CD4-positive, alpha-beta memory T cell (primary cell): ENCODE data around the gene MAP1B. TPM values are rescaled to one million over a fixed set of nuclear protein-coding genes. Genes with fewer than 3 reads are reported as not detected.
A peak's percentile ranks its signal among the peaks of the same experiment; 100 is the strongest.

Source experiments
- CTCF ChIA-PET: fragments of 350-600 bp; sonication (Branson Sonifier 250); formaldehyde crosslinking; loops from one replicate; lab custom pipeline; 2021; ENCODE audit warnings: inconsistent platforms; ENCODE audit not compliant: partially characterized antibody; lab: Charles Lee
- POLR2A ChIA-PET: fragments of 350-600 bp; sonication (Branson Sonifier 250); formaldehyde crosslinking; loops from one replicate; lab custom pipeline; 2021; ENCODE audit not compliant: partially characterized antibody; lab: Charles Lee
- DNase-seq, 5 donors: peaks; one replicate each; pipeline versions ENCODE4 v3.0.0 to v3.0.0-alpha.2; 2020 to 2022; ENCODE audit warnings: mixed read lengths in 1 of 5
- H3K27ac ChIP-seq: one replicate; pipeline ENCODE4 v1.7.0; 2013; ENCODE audit warnings: low read depth, low read length
- H3K27me3 ChIP-seq: 2 replicates; pipeline ENCODE4 v1.7.0; 2013; ENCODE audit warnings: mild to moderate bottlenecking, low read length, moderate library complexity; ENCODE audit not compliant: insufficient read depth
- H3K36me3 ChIP-seq: 2 replicates; pipeline ENCODE4 v1.7.0; 2013; ENCODE audit warnings: mild to moderate bottlenecking, low read length, moderate library complexity; ENCODE audit not compliant: insufficient read depth
- H3K4me1 ChIP-seq: 2 replicates; pipeline ENCODE4 v1.7.0; 2013; ENCODE audit warnings: mild to moderate bottlenecking, low read length, moderate library complexity; ENCODE audit not compliant: insufficient read depth
- H3K4me3 ChIP-seq, 2 donors: one replicate each; pipeline ENCODE4 v1.7.0; 2013; ENCODE audit warnings: low read length in 2 of 2, mild to moderate bottlenecking in 1 of 2
- H3K9me3 ChIP-seq, 2 donors: one replicate each; pipeline ENCODE4 v1.7.0; 2013; ENCODE audit warnings: low read length in 2 of 2, control low read depth in 1 of 2; ENCODE audit not compliant: control insufficient read depth in 1 of 2
- H3K27ac Mint-ChIP-seq, 7 donors: one replicate each; pipeline ENCODE4 v1.8.0; 2020 to 2021; ENCODE audit warnings: mixed read lengths in 7 of 7, mild to moderate bottlenecking in 6 of 7, inconsistent platforms in 3 of 7, moderate library complexity in 3 of 7
- H3K27me3 Mint-ChIP-seq, 2 donors: one replicate each; pipeline ENCODE4 v1.8.0; 2020 to 2021; ENCODE audit warnings: mixed read lengths in 2 of 2
- H3K36me3 Mint-ChIP-seq, 2 donors: one replicate each; pipeline ENCODE4 v1.8.0; 2020 to 2021; ENCODE audit warnings: mixed read lengths in 2 of 2, inconsistent platforms in 1 of 2, mild to moderate bottlenecking in 1 of 2
- H3K4me1 Mint-ChIP-seq, 4 donors: one replicate each; pipeline ENCODE4 v1.8.0; 2020 to 2021; ENCODE audit warnings: mixed read lengths in 4 of 4, mild to moderate bottlenecking in 1 of 4
- H3K4me3 Mint-ChIP-seq, 8 donors: one replicate each; pipeline ENCODE4 v1.8.0; 2020 to 2021; ENCODE audit warnings: mixed read lengths in 8 of 8, mild to moderate bottlenecking in 7 of 8, moderate library complexity in 6 of 8, inconsistent platforms in 3 of 8
- H3K9me3 Mint-ChIP-seq, 8 donors: one replicate each; pipeline ENCODE4 v1.8.0; 2020 to 2021; ENCODE audit warnings: mixed read lengths in 8 of 8, mild to moderate bottlenecking in 5 of 8, inconsistent platforms in 3 of 8, moderate library complexity in 1 of 8
- intact Hi-C: fragments of 100-400 bp; cut with micrococcal nuclease; formaldehyde crosslinking; loops from one replicate; pipeline ENCODE4 v1.15.1; 2023
- polyA plus RNA-seq, 2 donors: library from polyadenylated mRNA; unstranded; fragments of 300-500 nt; fragmentation: Illumina TruSeq; gene quantifications; one replicate each; pipeline ENCODE4 v1.2.3, GENCODE V29; 2021
- total RNA-seq, 2 experiments: library from RNA; stranded (reverse); gene quantifications; one replicate each; pipeline ENCODE4 v1.2.3, GENCODE V29; 2021

The MAP1B gene
- total and polyA plus RNA-seq, 4 experiments from 2014 or later, result 0.13 to 0.25 TPM; not detected in 2

DNA sequence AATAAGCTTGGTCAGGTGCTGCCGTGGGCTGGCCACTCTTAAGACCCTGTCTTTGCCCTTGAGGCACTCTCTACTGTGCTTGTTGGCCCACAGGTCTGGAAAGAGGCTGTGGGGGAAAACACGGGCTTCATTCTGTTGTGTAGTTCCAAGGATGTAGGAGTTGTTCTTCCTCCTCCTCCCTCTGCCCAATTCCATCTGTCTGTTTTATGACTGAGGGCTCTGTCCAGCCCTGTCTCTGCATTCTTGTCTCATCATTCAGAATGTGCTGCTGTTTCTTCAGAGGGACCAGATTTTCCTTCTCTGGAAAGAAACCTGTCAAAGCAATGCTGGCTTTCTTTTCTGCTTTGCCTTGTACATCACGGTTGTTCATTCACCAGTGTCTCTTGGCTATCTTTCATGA, 84.1 kb downstream of the MAP1B start:
- DNase-seq, result no peak
- H3K4me3 Mint-ChIP-seq, result no peak overlapping the region
- CTCF ChIA-PET, result no interaction called here
- H3K4me1 ChIP-seq, result peaks cover 12% of the 10 kb centered on the region
- no peaks in the 10 kb centered on the region for H3K36me3 ChIP-seq
- H3K9me3 Mint-ChIP-seq, result peaks cover 0 to 8% (median 0%) of the 10 kb centered on the region in 8 donors
- peaks cover 7 to 17% (median 14%) of the 10 kb centered on the region in 4 donors for H3K4me1 Mint-ChIP-seq
- no peak overlapping the region for H3K27ac ChIP-seq
- no peaks in the 10 kb centered on the region for H3K27me3 ChIP-seq
- H3K27ac Mint-ChIP-seq, result no peak overlapping the region
- no peaks in the 10 kb centered on the region for H3K36me3 Mint-ChIP-seq
- H3K9me3 ChIP-seq, result no peaks in the 10 kb centered on the region
- intact Hi-C loops, result no loop called here
- H3K4me3 ChIP-seq, result no peak overlapping the region
- POLR2A ChIA-PET, result no interaction called here
- H3K27me3 Mint-ChIP-seq, result peaks cover 29 to 31% of the 10 kb centered on the region in 2 donors

DNA sequence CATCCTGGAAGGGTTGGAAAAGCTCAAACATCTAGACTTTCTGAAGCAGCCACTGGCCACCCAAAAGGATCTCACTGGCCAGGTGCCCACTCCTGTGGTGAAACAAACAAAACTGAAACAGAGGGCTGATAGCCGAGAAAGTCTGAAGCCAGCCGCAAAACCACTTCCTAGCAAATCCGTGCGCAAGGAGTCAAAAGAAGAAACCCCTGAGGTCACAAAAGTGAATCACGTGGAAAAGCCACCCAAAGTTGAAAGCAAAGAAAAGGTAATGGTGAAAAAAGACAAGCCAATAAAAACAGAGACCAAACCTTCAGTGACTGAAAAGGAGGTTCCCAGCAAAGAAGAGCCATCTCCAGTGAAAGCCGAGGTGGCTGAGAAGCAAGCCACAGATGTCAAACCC, 87.6 kb downstream of the MAP1B start:
- Mint-ChIP-seq H3K27ac (peak overlapping the region in 5 of 7 donors; percentile 26 to 55 (median 47)), H3K4me3 (peak overlapping the region in 7 of 8 donors; percentile 5 to 65 (median 51)), H3K36me3 (no peaks in the 10 kb centered on the region), H3K9me3 (peaks cover 0 to 8% (median 0%) of the 10 kb centered on the region in 8 donors), H3K4me1 (peaks cover 7 to 17% (median 14%) of the 10 kb centered on the region in 4 donors), H3K27me3 (peaks cover 30 to 37% of the 10 kb centered on the region in 2 donors)
- DNase-seq, result peak; percentile 42 to 55 (median 50)
- H3K9me3 ChIP-seq, result no peaks in the 10 kb centered on the region
- H3K27ac ChIP-seq, result no peak overlapping the region
- ChIA-PET POLR2A (no interaction called here), CTCF (no interaction called here)
- no peak overlapping the region for H3K4me3 ChIP-seq
- intact Hi-C loops, result no loop called here
- no peaks in the 10 kb centered on the region for H3K36me3 ChIP-seq
- no peaks in the 10 kb centered on the region for H3K27me3 ChIP-seq
- H3K4me1 ChIP-seq, result peaks cover 12% of the 10 kb centered on the region

DNA sequence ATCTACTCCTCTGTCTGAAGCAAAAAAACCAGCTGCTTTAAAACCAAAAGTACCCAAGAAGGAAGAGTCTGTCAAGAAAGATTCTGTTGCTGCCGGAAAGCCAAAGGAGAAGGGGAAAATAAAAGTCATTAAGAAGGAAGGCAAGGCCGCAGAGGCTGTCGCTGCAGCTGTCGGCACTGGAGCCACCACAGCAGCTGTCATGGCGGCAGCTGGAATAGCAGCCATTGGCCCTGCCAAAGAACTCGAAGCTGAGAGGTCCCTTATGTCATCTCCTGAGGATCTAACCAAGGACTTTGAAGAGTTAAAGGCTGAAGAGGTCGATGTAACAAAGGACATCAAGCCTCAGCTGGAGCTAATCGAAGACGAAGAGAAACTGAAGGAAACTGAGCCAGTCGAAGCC, 88.3 kb downstream of the MAP1B start:
- Mint-ChIP-seq H3K27ac (no peak overlapping the region), H3K4me1 (peaks cover 7 to 17% (median 14%) of the 10 kb centered on the region in 4 donors), H3K9me3 (peaks cover 0 to 8% (median 0%) of the 10 kb centered on the region in 8 donors), H3K36me3 (no peaks in the 10 kb centered on the region), H3K27me3 (peaks cover 30 to 35% of the 10 kb centered on the region in 2 donors), H3K4me3 (peak overlapping the region in 2 of 8 donors; percentile 31 to 57)
- intact Hi-C loops, result no loop called here
- no peak for DNase-seq
- ChIA-PET CTCF (no interaction called here), POLR2A (no interaction called here)
- H3K4me1 ChIP-seq, result peaks cover 12% of the 10 kb centered on the region
- no peaks in the 10 kb centered on the region for H3K36me3 ChIP-seq
- H3K9me3 ChIP-seq, result no peaks in the 10 kb centered on the region
- no peaks in the 10 kb centered on the region for H3K27me3 ChIP-seq
- H3K4me3 ChIP-seq, result no peak overlapping the region
- H3K27ac ChIP-seq, result no peak overlapping the region

DNA sequence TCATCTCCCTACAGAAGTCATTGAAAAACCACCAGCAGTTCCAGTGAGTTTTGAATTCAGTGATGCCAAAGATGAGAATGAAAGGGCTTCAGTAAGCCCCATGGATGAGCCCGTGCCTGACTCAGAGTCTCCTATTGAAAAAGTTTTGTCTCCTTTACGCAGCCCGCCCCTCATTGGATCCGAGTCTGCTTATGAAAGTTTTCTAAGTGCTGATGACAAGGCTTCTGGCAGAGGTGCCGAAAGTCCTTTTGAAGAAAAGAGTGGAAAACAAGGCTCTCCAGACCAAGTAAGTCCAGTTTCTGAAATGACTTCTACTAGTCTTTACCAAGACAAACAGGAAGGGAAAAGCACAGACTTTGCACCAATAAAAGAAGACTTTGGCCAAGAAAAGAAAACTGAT, 90.1 kb downstream of the MAP1B start:
- Histone ChIP-seq H3K9me3 (no peaks in the 10 kb centered on the region), H3K27me3 (no peaks in the 10 kb centered on the region), H3K4me1 (peaks cover 12% of the 10 kb centered on the region), H3K36me3 (no peaks in the 10 kb centered on the region), H3K4me3 (no peak overlapping the region), H3K27ac (no peak overlapping the region)
- Mint-ChIP-seq H3K9me3 (peaks cover 0 to 6% (median 0%) of the 10 kb centered on the region in 8 donors), H3K27me3 (peaks cover 28 to 29% of the 10 kb centered on the region in 2 donors), H3K27ac (no peak overlapping the region), H3K36me3 (no peaks in the 10 kb centered on the region), H3K4me1 (peaks cover 7 to 17% (median 14%) of the 10 kb centered on the region in 4 donors), H3K4me3 (no peak overlapping the region)
- DNase-seq, result no peak
- ChIA-PET CTCF (no interaction called here), POLR2A (no interaction called here)
- intact Hi-C loops, result no loop called here

DNA sequence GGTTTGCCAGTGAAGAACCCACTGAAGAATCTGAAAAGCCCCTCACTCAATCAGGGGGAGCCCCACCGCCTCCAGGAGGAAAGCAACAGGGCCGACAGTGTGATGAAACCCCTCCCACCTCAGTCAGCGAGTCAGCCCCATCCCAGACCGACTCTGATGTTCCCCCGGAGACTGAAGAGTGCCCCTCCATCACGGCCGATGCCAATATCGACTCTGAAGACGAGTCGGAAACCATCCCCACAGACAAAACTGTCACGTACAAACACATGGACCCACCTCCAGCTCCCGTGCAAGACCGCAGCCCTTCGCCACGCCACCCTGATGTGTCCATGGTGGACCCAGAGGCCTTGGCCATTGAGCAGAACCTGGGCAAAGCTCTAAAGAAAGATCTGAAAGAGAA, 92.4 kb downstream of the MAP1B start:
- ChIA-PET CTCF (no interaction called here), POLR2A (no interaction called here)
- Mint-ChIP-seq H3K4me3 (no peak overlapping the region), H3K9me3 (peaks cover 0 to 6% (median 0%) of the 10 kb centered on the region in 8 donors), H3K27me3 (peaks cover 19 to 23% of the 10 kb centered on the region in 2 donors), H3K36me3 (no peaks in the 10 kb centered on the region), H3K27ac (peak overlapping the region in 1 of 7 donors; percentile 35), H3K4me1 (peaks cover 7 to 11% (median 9%) of the 10 kb centered on the region in 4 donors)
- H3K27ac ChIP-seq, result no peak overlapping the region
- H3K27me3 ChIP-seq, result no peaks in the 10 kb centered on the region
- intact Hi-C loops, result no loop called here
- no peaks in the 10 kb centered on the region for H3K36me3 ChIP-seq
- H3K4me3 ChIP-seq, result no peak overlapping the region
- no peak for DNase-seq
- peaks cover 11% of the 10 kb centered on the region for H3K4me1 ChIP-seq
- H3K9me3 ChIP-seq, result no peaks in the 10 kb centered on the region

DNA sequence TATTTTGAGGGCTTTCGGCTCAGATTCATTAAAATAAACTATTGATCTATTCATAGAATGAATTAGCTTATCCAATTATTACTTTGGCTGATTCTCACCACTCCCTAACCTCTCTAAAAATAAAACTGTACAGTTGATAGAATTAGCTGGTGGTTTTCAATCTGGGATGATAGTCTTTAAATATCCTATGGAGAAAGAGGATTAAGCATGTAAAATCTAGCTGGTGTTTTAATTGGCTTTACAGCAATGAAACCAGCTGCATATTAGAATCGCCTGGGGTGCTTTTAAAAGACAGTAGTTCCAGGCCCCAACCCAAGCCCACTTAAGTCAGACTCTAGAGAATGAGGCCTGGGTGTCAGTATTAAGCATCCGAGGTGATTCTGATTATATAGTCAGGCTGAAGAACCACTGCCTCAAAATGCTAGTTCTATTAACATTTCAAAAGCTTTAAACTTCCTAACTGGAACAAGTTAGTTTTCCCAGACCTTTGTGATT, 95.1 kb downstream of the MAP1B start:
- Mint-ChIP-seq H3K4me1 (no peaks in the 10 kb centered on the region), H3K27me3 (peaks cover 0 to 6% of the 10 kb centered on the region in 2 donors), H3K27ac (no peak overlapping the region), H3K4me3 (no peak overlapping the region), H3K36me3 (peaks cover 0 to 4% of the 10 kb centered on the region in 2 donors), H3K9me3 (no peaks in the 10 kb centered on the region)
- Histone ChIP-seq H3K9me3 (no peaks in the 10 kb centered on the region), H3K36me3 (no peaks in the 10 kb centered on the region), H3K27ac (no peak overlapping the region), H3K4me1 (no peaks in the 10 kb centered on the region), H3K27me3 (no peaks in the 10 kb centered on the region), H3K4me3 (no peak overlapping the region)
- ChIA-PET CTCF (no interaction called here), POLR2A (no interaction called here)
- no peak for DNase-seq
- intact Hi-C loops, result no loop called here

DNA sequence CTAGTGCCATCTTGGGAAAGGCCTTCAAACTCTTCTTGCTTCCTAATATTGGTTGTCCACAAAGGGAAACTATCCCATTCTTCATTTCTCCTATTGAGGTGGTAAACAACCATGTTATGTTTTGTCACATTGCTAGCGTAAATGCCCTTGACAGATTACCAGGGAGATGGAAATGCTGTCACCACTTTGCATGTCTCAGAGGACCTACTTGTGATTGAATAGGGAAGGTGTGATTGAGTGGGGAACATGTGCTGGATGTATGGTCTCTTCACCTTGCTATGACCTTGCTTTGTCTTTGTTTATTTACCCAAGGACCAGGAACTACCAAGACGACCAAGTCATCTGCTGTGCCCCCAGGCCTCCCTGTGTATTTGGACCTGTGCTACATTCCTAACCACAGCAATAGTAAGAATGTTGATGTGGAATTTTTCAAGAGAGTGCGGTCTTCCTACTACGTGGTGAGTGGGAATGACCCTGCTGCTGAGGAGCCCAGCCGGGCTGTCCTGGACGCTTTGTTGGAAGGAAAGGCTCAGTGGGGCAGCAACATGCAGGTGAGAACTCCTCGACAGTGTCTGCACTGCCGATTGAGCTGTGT, 96.1 kb downstream of the MAP1B start:
- peaks cover 0 to 5% of the 10 kb centered on the region in 2 donors for H3K36me3 Mint-ChIP-seq
- POLR2A ChIA-PET, result no interaction called here

More for the DNA sequence above, 96.1 kb downstream of the MAP1B start:
- intact Hi-C loops, result no loop called here
- H3K9me3 Mint-ChIP-seq, result peaks cover 0 to 2% (median 0%) of the 10 kb centered on the region in 8 donors
- H3K27ac Mint-ChIP-seq, result no peak overlapping the region
- no peaks in the 10 kb centered on the region for H3K27me3 ChIP-seq
- H3K36me3 ChIP-seq, result no peaks in the 10 kb centered on the region
- CTCF ChIA-PET, result no interaction called here
- H3K4me3 ChIP-seq, result no peak overlapping the region
- no peak overlapping the region for H3K27ac ChIP-seq
- DNase-seq, result no peak
- H3K9me3 ChIP-seq, result no peaks in the 10 kb centered on the region
- no peak overlapping the region for H3K4me3 Mint-ChIP-seq
- H3K4me1 ChIP-seq, result no peaks in the 10 kb centered on the region
- no peaks in the 10 kb centered on the region for H3K4me1 Mint-ChIP-seq
- H3K27me3 Mint-ChIP-seq, result peaks cover 0 to 1% of the 10 kb centered on the region in 2 donors
